ENCODE results near the gene CCDC120. TPM values are rescaled to one million over a fixed set of nuclear protein-coding genes. Genes with fewer than 3 reads are reported as not detected.

CCDC120 gene
- total RNA-seq, 3 donors from 2014 or later (not counting 1 experiment from before 2014, with no cell fraction given): 12.5 to 14.2 (median 13.0) TPM

GRCh38 chrX:49064735-49065134 is 5.9 kb downstream of the CCDC120 start:
- Histone ChIP-seq H3K4me1 (ENCODE audit: control insufficient read depth, insufficient read depth, low read length) (no peaks in the 10 kb centered on the region), H3K27ac (ENCODE audit: low read length) (no peak overlapping the region), H3K27me3 (ENCODE audit: control insufficient read depth, insufficient read depth, low read length) (no peaks in the 10 kb centered on the region), H3K4me3 (ENCODE audit: low read length) (no peak overlapping the region), H3K9me3 (ENCODE audit: control insufficient read depth, insufficient read depth, low read length) (no peaks in the 10 kb centered on the region), H3K36me3 (ENCODE audit: control insufficient read depth, insufficient read depth, low read length) (no peaks in the 10 kb centered on the region)
- no peak overlapping the region for H3K4me3 Mint-ChIP-seq
- 89% methylated on average over 7 of the region's 8 CpGs for WGBS (ENCODE audit: insufficient coverage)
- H3K27me3 Mint-ChIP-seq (ENCODE audit: low read depth in 2 of 2): no peaks in the 10 kb centered on the region
- no peak overlapping the region for H3K27ac Mint-ChIP-seq
- DNase-seq (no peak), ATAC-seq (no peak)
- TF ChIP-seq CTCF (IDR thresholded peaks at IDR 0.05): no peak
- no peaks in the 10 kb centered on the region for H3K36me3 Mint-ChIP-seq
- H3K4me1 Mint-ChIP-seq: no peaks in the 10 kb centered on the region
- no peaks in the 10 kb centered on the region for H3K9me3 Mint-ChIP-seq
- intact Hi-C loops (cut with micrococcal nuclease): no loop called here

DNA sequence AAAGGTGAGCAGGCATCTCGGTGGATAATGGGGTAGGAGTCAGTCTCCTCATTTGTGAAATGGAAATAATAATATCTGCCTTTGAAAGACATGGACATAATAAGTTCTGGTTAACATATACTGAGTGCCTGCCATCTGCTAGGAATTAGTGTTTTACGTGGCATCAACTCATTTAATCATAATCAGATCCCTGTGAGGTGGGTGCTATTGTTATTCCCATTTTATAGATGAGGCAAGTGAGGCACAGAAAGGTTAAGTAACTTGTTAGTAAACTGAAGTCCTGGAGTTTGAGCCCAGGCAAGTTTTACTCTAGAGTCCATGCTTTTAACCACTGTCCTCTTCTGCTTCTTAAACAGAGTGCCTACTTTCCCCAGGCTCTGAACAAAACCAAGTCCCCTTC is 7.5 kb downstream of the CCDC120 start:
- no peak for ATAC-seq
- H3K27ac Mint-ChIP-seq: no peak overlapping the region
- no peaks in the 10 kb centered on the region for H3K9me3 Mint-ChIP-seq
- H3K36me3 ChIP-seq (ENCODE audit: control insufficient read depth, insufficient read depth, low read length): no peaks in the 10 kb centered on the region
- no peak overlapping the region for H3K4me3 ChIP-seq (ENCODE audit: low read length)
- no peaks in the 10 kb centered on the region for H3K27me3 ChIP-seq (ENCODE audit: control insufficient read depth, insufficient read depth, low read length)
- H3K4me3 Mint-ChIP-seq: no peak overlapping the region
- no peaks in the 10 kb centered on the region for H3K4me1 ChIP-seq (ENCODE audit: control insufficient read depth, insufficient read depth, low read length)
- 100% methylated on average over 1 of the region's 2 CpGs for whole genome bisulfite sequencing (ENCODE audit: insufficient coverage)
- no peak for DNase-seq
- H3K27ac ChIP-seq (ENCODE audit: low read length): no peak overlapping the region
- TF ChIP-seq CTCF (IDR thresholded peaks at IDR 0.05): no peak
- intact Hi-C loops (cut with micrococcal nuclease): no loop called here
- no peaks in the 10 kb centered on the region for H3K4me1 Mint-ChIP-seq
- no peaks in the 10 kb centered on the region for H3K36me3 Mint-ChIP-seq
- H3K27me3 Mint-ChIP-seq (ENCODE audit: low read depth in 2 of 2): no peaks in the 10 kb centered on the region
- no peaks in the 10 kb centered on the region for H3K9me3 ChIP-seq (ENCODE audit: control insufficient read depth, insufficient read depth, low read length)

DNA sequence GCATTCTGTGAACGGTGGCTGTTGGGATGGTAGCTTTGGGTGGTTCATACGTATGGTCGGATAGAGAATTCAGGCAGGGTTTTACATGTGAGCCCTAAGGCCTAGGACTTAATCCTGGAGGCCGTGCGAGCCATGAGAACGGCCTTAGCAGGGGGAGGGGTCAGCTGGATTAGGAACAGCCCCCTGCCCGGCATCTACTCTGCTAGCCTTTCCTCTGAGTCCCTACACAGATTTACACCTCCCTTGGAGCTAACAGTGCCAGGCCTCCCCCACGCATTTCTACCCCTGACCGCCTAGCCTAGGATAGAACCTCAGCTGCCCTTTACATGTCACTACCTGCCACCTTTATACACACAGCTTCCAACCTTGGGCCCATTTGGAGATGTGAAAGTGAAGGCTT is 7.9 kb downstream of the CCDC120 start:
- Histone ChIP-seq H3K27me3 (ENCODE audit: control insufficient read depth, insufficient read depth, low read length) (no peaks in the 10 kb centered on the region), H3K4me1 (ENCODE audit: control insufficient read depth, insufficient read depth, low read length) (no peaks in the 10 kb centered on the region), H3K27ac (ENCODE audit: low read length) (no peak overlapping the region), H3K9me3 (ENCODE audit: control insufficient read depth, insufficient read depth, low read length) (no peaks in the 10 kb centered on the region), H3K4me3 (ENCODE audit: low read length) (no peak overlapping the region), H3K36me3 (ENCODE audit: control insufficient read depth, insufficient read depth, low read length) (no peaks in the 10 kb centered on the region)
- no peaks in the 10 kb centered on the region for H3K36me3 Mint-ChIP-seq
- H3K4me1 Mint-ChIP-seq: no peaks in the 10 kb centered on the region
- H3K9me3 Mint-ChIP-seq: no peaks in the 10 kb centered on the region
- 95% methylated on average over 5 of the region's 9 CpGs for WGBS (ENCODE audit: insufficient coverage)
- ATAC-seq (no peak), DNase-seq (no peak)
- H3K27me3 Mint-ChIP-seq (ENCODE audit: low read depth in 2 of 2): no peaks in the 10 kb centered on the region
- TF ChIP-seq CTCF (IDR thresholded peaks at IDR 0.05): no peak
- H3K27ac Mint-ChIP-seq: no peak overlapping the region
- intact Hi-C loops (cut with micrococcal nuclease): no loop called here
- H3K4me3 Mint-ChIP-seq: no peak overlapping the region

DNA sequence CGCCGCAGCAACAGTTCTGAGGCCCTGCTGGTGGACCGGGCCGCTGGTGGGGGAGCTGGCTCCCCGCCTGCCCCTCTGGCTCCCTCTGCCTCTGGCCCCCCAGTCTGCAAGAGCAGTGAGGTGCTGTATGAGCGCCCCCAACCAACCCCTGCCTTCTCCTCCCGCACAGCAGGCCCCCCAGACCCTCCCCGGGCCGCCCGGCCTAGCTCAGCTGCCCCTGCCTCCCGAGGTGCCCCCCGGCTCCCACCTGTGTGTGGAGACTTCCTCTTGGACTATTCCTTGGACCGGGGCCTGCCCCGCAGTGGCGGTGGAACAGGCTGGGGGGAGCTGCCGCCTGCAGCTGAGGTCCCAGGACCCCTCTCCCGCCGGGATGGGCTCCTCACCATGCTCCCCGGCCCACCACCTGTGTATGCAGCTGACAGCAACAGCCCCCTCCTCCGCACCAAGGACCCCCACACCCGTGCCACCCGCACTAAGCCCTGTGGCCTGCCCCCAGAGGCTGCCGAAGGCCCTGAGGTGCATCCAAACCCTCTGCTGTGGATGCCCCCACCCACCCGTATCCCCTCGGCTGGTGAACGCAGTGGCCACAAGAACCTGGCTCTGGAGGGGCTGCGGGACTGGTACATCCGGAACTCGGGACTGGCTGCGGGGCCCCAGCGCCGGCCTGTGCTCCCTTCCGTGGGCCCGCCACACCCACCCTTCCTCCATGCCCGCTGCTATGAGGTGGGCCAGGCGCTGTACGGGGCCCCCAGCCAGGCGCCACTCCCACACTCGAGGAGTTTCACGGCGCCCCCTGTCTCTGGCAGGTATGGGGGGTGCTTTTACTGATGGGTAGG is 8.7 kb downstream of the CCDC120 start:
- H3K4me3 Mint-ChIP-seq: no peak overlapping the region
- no peak overlapping the region for H3K27ac Mint-ChIP-seq
- H3K9me3 Mint-ChIP-seq: no peaks in the 10 kb centered on the region
- intact Hi-C loops (cut with micrococcal nuclease): no loop called here
- Histone ChIP-seq H3K9me3 (ENCODE audit: control insufficient read depth, insufficient read depth, low read length) (no peaks in the 10 kb centered on the region), H3K4me3 (ENCODE audit: low read length) (no peak overlapping the region), H3K27me3 (ENCODE audit: control insufficient read depth, insufficient read depth, low read length) (no peaks in the 10 kb centered on the region), H3K27ac (ENCODE audit: low read length) (no peak overlapping the region), H3K36me3 (ENCODE audit: control insufficient read depth, insufficient read depth, low read length) (no peaks in the 10 kb centered on the region), H3K4me1 (ENCODE audit: control insufficient read depth, insufficient read depth, low read length) (peaks cover under 1% of the 10 kb centered on the region)
- H3K27me3 Mint-ChIP-seq (ENCODE audit: low read depth in 2 of 2): no peaks in the 10 kb centered on the region
- 98% methylated on average over 33 of the region's 41 CpGs for WGBS (ENCODE audit: insufficient coverage)
- no peaks in the 10 kb centered on the region for H3K36me3 Mint-ChIP-seq
- no peak for TF ChIP-seq CTCF (IDR thresholded peaks at IDR 0.05)
- ATAC-seq: no peak
- DNase-seq: no peak
- peaks cover 0 to under 1% of the 10 kb centered on the region in 2 donors for H3K4me1 Mint-ChIP-seq

Data from natural killer cell (primary cell).